ENCODE measurements around the gene KMT2E.

GRCh38 chr7:105096306-105096705 is 82.3 kb downstream of the KMT2E start:
- TF ChIP-seq CTCF (IDR thresholded peaks at IDR 0.05) (no peak), ZFX (IDR thresholded peaks at IDR 0.05; ENCODE audit: borderline replicate concordance) (no peak)
